Activated naive CD4-positive, alpha-beta T cell treated with Interleukin-2 at 50 U/mL for 16 hours (primary cell): ENCODE measurements around the gene C3.
A peak's percentile ranks its signal among the peaks of the same experiment; 100 is the strongest.
"Not testable (repeated sequence)": the region's sequence is repeated elsewhere in the genome, so short reads cannot be mapped to it uniquely, and the experiment has no call there.

Source experiments
- DNase-seq: peaks from one replicate; pipeline ENCODE4 v3.0.0-alpha.2; 2020

Gene C3

DNA sequence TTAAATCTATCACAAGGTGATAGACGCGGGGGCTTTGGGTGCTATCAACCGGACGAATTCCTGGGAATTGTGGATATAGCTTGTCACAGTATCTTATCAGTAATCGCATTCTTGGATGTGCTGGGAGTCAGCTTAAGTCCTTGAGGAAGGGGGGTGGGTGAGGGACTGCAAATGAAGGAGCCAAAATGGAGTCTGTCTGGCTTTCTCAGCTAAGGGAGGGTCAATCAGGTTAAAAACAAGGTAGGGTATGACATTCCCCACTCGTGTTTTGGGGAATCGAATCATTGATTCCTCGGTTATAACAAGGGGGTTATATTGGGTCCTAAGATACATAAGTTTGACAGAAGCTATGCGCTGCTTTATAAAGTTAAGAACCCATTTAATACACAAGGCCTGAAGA, 64.1 kb downstream of the C3 start:
- not testable (repeated sequence) for DNase-seq

- DNase-seq: peak; percentile 76
Observed at GRCh38 chr19:6654347-6655310, 65.8 kb downstream of the C3 start.

DNA sequence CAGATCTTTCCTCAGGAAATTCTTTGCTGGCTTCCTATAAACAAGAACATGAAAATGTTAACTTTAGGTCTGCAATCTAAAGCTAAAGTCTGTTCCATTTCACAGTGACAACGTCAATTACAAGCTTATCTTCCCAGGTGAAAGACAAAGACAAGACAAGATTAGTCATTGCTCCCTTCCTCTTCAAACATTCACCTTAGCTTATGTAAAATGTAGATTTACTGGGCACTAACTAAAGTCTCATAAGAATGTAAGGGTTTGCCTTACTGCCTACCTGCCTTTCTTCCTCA, 67.7 kb downstream of the C3 start:
- DNase-seq: no peak

DNA sequence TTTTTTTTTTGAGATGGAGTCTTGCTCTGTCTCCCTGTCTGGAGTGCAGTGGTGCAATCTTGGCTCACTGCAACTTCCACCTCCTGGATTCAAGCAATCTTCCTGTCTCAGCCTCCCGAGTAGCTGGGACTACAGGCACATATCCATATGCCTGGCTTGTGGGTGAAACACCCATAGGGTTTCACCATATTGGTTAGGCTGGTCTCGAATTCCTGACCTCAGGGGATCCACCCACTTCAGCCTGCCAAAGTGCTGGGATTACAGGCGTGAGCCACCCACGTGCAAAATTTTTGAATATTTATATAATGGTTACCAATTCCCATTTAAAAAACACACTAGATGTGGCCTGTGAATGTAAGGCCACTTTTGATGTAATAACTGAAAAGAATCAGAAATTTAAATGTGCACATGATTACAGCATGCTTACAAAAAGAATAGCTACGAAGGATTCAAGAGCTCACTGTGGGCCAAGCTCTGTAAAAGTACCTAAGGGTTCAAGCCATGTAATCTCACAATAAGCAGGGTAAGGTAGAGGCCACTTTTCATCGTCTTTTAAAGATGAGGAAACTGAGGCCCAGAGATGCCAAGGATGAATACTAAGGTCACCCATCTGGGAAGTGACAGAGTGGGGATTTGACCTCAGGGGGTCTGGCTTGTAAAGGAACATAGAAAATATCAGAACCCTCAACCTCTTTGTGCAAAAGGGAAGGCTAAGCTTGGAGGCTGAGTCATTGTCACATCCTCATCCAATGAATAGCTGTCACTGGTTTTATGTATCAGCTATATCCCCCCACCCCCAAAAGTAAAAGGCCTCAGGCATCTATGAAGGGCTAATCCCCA, 68.3 kb downstream of the C3 start:
- DNase-seq: no peak

- no peak for DNase-seq
Observed at GRCh38 chr19:6649185-6649584, 71.3 kb downstream of the C3 start.

DNA sequence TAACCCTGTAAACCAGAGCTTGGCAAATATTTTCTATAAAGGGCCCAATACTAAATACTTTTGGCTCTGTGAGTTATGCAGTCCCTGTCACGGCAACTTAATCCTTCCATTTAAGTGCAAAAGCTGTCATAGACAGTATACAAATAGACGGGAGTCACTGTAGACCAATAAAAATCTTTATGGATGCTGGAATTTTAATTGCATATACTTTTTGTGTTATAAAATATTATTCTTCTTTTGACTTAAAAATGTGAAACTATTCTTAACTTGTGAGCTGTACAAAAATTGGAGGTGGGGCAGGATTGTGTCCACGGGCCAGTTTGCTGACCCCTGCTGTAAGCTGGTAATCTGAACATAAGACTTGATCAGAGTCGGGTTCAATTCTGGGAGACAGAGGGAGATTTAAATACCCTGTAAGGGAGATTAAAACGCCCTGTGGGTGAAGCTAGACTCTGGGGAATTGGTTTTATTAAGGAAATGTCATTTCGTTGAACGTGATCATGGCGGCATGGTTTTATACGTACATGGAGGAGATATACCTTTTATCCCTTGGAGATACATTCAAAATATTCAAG, 72.2 kb downstream of the C3 start:
- DNase-seq: no peak

- DNase-seq: no peak
Observed at GRCh38 chr19:6644796-6645195, 75.7 kb downstream of the C3 start.

DNA sequence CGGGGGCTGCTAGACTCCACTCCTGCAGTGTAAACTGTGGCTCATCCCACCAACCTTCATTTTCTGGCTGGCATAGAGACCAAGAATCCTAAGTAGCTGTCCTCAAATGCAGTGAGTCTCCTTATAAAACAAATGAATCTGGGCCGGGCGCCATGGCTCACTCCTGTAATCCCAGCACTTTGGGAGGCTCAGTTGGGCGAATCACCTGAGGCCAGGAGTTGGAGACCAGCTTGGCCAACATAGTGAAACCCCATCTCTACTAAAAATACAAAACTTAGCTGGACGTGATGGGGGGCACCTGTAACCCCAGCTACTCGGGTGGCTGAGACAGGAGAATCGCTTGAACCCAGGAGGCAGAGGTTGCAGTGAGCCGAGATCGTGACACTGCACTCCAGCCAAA, 80.1 kb downstream of the C3 start:
- not testable (repeated sequence) for DNase-seq

- DNase-seq: no peak
Observed at GRCh38 chr19:6639439-6639838, 81.0 kb downstream of the C3 start.

DNA sequence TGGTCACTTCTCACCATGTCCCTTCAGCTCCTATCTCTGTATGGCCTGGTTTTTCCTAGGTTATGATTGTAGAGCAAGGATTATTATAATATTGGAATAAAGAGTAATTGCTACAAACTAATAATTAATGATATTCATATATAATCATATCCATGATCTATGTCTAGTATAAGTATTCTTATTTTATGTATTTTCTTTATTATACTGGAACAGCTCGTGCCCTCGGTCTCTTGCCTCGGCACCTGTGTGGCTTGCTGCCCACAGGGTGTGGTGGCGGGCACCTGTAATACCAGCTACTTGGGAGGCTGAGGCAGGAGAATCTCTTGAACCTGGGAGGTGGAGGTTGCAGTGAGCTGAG, 87.0 kb downstream of the C3 start:
- not testable (repeated sequence) for DNase-seq

DNA sequence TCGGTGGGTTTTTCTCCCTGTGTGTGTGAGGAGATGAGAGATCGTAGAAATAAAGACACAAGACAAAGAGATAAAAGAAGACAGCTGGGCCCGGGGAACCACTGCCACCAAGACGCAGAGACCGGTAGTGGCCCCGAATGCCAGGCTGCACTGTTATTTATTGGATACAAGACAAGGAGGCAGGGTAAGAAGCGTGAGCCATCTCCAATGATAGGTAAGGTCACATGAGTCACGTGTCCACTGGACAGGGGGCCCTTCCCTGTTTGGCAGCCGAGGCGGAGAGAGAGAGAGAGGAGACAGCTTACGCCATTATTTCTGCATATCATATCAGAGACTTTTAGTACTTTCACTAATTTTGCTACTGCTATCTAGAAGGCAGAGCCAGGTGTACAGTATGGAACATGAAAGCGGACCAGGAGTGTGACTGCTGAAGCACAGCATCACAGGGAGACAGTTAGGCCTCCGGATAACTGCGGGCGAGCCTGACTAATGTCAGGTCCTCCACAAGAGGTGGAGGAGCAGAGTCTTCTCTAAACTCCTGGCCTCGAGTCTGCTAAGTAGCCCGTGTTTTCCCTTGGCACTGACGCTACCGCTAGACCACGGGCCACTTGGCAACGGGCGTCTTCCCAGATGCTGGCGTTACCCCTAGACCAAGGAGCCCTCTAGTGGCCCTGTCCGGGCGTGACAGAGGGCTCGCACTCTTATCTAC, 87.5 kb downstream of the C3 start:
- DNase-seq: peak; percentile 58

DNA sequence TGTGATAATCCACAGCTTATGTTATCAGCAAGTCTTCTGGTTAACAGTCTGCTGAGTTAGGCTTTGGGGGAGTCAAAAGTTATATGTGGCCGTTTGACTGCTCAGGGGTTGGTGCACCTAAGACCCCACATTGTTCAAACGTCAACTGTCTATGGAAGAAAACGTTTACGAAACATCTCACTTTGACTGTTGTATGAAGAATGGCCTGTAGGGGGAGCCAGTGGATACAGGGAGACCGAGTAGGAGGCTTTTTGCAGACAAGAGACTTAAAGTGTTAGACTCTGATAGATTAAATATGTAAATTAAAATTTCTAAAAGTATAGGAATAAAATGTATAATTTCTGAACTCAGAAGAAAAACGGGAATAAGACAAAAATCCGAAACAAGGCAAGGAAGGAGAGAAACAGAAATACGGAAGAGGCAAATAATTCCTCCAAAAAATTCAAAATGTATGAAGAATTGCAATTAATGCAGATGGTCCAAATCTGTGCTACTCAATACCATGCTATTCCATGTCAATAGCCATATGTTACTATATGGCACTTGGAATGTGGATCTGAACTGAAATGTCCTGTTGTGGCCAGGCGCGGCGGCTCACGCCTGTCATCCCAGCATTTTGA, 88.3 kb downstream of the C3 start:
- peak; percentile 74 for DNase-seq
